ENCODE data around the gene ABCA7.

DNA sequence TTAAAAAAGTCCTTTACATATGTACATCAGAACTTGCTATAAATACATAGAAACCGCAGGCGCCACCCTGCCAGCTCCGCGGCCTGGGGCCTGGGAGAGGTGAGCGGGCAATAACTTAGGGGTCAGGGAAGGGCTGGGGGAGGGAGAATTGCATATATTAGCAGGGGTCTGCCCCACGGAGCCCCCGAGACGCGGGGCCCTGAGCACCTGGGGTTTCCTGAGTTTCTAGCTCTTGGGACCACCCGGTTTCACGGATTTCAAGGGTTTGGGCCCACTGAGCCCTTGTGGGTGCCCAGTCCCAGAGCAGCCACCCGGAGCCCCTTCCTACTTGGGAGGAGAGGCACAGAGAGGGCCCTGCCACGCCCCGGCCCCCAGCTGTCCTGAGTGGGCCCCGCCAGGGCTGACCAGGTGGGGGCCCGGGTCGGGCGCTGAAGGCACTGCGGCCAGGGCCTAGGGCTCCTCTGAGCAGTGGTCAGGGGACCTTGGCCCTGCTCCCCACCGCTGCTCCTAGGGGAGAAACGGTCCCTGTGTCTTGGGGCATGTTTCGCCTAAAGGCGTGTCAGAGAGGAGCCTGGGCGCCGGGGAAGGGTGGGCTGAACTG lies 67.9 kb downstream of the ABCA7 start:
- TF ChIP-seq, protein P1, sequence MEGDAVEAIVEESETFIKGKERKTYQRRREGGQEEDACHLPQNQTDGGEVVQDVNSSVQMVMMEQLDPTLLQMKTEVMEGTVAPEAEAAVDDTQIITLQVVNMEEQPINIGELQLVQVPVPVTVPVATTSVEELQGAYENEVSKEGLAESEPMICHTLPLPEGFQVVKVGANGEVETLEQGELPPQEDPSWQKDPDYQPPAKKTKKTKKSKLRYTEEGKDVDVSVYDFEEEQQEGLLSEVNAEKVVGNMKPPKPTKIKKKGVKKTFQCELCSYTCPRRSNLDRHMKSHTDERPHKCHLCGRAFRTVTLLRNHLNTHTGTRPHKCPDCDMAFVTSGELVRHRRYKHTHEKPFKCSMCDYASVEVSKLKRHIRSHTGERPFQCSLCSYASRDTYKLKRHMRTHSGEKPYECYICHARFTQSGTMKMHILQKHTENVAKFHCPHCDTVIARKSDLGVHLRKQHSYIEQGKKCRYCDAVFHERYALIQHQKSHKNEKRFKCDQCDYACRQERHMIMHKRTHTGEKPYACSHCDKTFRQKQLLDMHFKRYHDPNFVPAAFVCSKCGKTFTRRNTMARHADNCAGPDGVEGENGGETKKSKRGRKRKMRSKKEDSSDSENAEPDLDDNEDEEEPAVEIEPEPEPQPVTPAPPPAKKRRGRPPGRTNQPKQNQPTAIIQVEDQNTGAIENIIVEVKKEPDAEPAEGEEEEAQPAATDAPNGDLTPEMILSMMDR (IDR thresholded peaks at IDR 0.05), result no peak
- no peak for TF ChIP-seq POLR2A (IDR thresholded peaks at IDR 0.05)
